Measurements from ENCODE around the gene MERTK.

DNA sequence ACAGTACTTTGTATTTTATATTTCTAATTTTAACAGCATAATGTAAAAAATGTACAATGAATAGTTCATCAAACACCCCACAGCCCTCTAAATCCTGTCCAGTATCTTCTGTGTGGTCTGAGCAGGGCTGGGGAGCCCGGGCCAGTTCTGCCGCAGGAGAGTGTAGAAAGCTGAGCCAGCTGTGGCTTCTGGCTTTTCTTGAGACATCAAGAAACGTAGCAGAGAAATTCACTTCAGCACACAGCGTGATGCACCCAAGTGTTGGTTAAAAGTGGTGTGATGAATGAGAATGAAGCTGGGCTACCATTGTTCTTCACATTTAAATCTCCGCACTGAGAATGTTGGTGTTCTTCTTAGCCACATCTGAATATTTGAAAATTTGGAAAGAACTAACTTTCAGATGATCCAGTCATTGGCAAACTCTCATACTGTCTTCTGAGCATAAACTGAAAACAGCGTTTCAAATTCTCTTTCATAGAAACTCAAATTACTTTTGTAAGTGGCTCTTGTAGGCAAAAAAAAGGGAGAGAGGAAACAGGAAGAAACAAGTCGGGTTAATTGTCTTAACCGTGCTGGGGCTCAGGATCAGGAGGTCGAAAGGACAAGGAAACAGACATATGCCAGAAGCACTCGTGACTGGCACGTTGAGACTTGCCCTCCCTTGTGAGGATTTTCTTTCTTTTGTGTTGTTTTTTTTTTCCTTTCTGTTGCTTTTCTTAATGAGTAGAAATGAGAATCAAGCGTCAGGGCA lies 133.2 kb downstream of the MERTK start:
- TF ChIP-seq SIN3A (IDR thresholded peaks at IDR 0.05; ENCODE audit: borderline replicate concordance, insufficient read depth, low read length) (peak; percentile 67; the same call in 1 of the 2 replicates), POLR2AphosphoS5 (IDR thresholded peaks at IDR 0.05; ENCODE audit: low read depth, low read length) (0 out of 2 replicates have a peak, but pooled peaks have one; percentile 48), TAF1 (IDR thresholded peaks at IDR 0.05; ENCODE audit: borderline replicate concordance, insufficient read depth, low read length) (no peak), FOXP2 (optimal IDR thresholded peaks at IDR 0.05; ENCODE audit: borderline replicate concordance, extremely low read depth, extremely low read length, insufficient read depth) (no peak)
- TF ChIP-seq, protein P1, sequence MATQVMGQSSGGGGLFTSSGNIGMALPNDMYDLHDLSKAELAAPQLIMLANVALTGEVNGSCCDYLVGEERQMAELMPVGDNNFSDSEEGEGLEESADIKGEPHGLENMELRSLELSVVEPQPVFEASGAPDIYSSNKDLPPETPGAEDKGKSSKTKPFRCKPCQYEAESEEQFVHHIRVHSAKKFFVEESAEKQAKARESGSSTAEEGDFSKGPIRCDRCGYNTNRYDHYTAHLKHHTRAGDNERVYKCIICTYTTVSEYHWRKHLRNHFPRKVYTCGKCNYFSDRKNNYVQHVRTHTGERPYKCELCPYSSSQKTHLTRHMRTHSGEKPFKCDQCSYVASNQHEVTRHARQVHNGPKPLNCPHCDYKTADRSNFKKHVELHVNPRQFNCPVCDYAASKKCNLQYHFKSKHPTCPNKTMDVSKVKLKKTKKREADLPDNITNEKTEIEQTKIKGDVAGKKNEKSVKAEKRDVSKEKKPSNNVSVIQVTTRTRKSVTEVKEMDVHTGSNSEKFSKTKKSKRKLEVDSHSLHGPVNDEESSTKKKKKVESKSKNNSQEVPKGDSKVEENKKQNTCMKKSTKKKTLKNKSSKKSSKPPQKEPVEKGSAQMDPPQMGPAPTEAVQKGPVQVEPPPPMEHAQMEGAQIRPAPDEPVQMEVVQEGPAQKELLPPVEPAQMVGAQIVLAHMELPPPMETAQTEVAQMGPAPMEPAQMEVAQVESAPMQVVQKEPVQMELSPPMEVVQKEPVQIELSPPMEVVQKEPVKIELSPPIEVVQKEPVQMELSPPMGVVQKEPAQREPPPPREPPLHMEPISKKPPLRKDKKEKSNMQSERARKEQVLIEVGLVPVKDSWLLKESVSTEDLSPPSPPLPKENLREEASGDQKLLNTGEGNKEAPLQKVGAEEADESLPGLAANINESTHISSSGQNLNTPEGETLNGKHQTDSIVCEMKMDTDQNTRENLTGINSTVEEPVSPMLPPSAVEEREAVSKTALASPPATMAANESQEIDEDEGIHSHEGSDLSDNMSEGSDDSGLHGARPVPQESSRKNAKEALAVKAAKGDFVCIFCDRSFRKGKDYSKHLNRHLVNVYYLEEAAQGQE (IDR thresholded peaks at IDR 0.05; ENCODE audit: insufficient read depth in 1 of 2, low read depth in 2 of 2, low read length in 2 of 2) = no peak

Data from PFSK-1 (cell line).